Measurements from ENCODE around the gene SLC6A18. TPM values are rescaled to one million over a fixed set of nuclear protein-coding genes. Genes with fewer than 3 reads are reported as not detected.

The SLC6A18 gene
- total and polyA plus RNA-seq, 2 experiments from 2014 or later, result 0.35 TPM; not detected in 1

GRCh38 chr5:1295650-1296037 lies 70.5 kb downstream of the SLC6A18 start:
- no peaks in the 10 kb centered on the region for H3K36me3 ChIP-seq (replicated peaks; ENCODE audit: insufficient read depth, low read depth)
- H3K79me2 ChIP-seq, result no peaks in the 10 kb centered on the region
- H3K9me3 ChIP-seq (ENCODE audit: low read depth), result no peaks in the 10 kb centered on the region
- TF ChIP-seq EZH2phosphoT487 (IDR thresholded peaks at IDR 0.05; ENCODE audit: low read depth, severe bottlenecking, unreplicated experiment) (no peak), EZH2 (IDR thresholded peaks at IDR 0.05; ENCODE audit: borderline replicate concordance) (no peak)
- H2AFZ ChIP-seq, result no peak overlapping the region
- no peak overlapping the region for H3K4me3 ChIP-seq
- H3K4me1 ChIP-seq (ENCODE audit: insufficient read depth), result no peaks in the 10 kb centered on the region
- H3K27me3 ChIP-seq, result peaks cover 26% of the 10 kb centered on the region
- WGBS (ENCODE audit: low lambda C conversion rate, missing lambda C conversion rate), result 73% methylated on average over 21 of the region's 22 CpGs
- peak; percentile 2 for DNase-seq (ENCODE audit: low spot score)
- H3K27ac ChIP-seq, result no peak overlapping the region
- H3K9me2 ChIP-seq (replicated peaks; ENCODE audit: insufficient read depth), result no peaks in the 10 kb centered on the region
- no peak overlapping the region for H3K4me2 ChIP-seq
- no peaks in the 10 kb centered on the region for H4K20me1 ChIP-seq (ENCODE audit: insufficient read depth, poor library complexity, severe bottlenecking)

Other genes with a start within 250 kb of the SLC6A18 start
- 1.4 and 2.0 TPM in 2 replicates for gene NKD2, start 216.6 kb upstream of the SLC6A18 start, total RNA-seq
- 9.1 and 10.1 TPM in 2 replicates for gene NKD2, start 216.6 kb upstream of the SLC6A18 start, polyA plus RNA-seq
- gene SLC12A7, start 113.3 kb upstream of the SLC6A18 start, total RNA-seq, result 19.7 and 30.2 TPM in 2 replicates
- 31.3 and 34.3 TPM in 2 replicates for gene SLC12A7, start 113.3 kb upstream of the SLC6A18 start, polyA plus RNA-seq
- gene SLC6A19, start 23.8 kb upstream of the SLC6A18 start, total RNA-seq, result 5.2 and 6.7 TPM in 2 replicates
- 4.8 and 5.8 TPM in 2 replicates for gene SLC6A19, start 23.8 kb upstream of the SLC6A18 start, polyA plus RNA-seq
- not detected in 2 replicates for gene TERT, start 69.7 kb downstream of the SLC6A18 start, total RNA-seq
- gene TERT, start 69.7 kb downstream of the SLC6A18 start, polyA plus RNA-seq, result 0.08 TPM in 1 of 2 replicates, not detected in the other
- gene CLPTM1L, start 119.7 kb downstream of the SLC6A18 start, total RNA-seq, result 99.3 and 130 TPM in 2 replicates
- 129 and 143 TPM in 2 replicates for gene CLPTM1L, start 119.7 kb downstream of the SLC6A18 start, polyA plus RNA-seq
- gene SLC6A3, start 220.1 kb downstream of the SLC6A18 start, total RNA-seq, result not detected in 2 replicates
- gene SLC6A3, start 220.1 kb downstream of the SLC6A18 start, polyA plus RNA-seq, result 1.2 TPM in 1 of 2 replicates, not detected in the other

Data from hepatocyte (in vitro differentiated cells).